OCI-M2 (cell line): ENCODE results near the gene FAM237A.

Experiments used
- DNase-seq: peaks from one replicate; lab custom pipeline; 2025; ENCODE audit not compliant: unreplicated experiment; lab: John Stamatoyannopoulos, UW

FAM237A gene

GRCh38 chr2:206688453-206688852 lies 46.2 kb downstream of the FAM237A start:
- no peak for DNase-seq

GRCh38 chr2:206688990-206689389 lies 46.7 kb downstream of the FAM237A start:
- no peak for DNase-seq

- no peak for DNase-seq
Observed at GRCh38 chr2:206692971-206693370, 50.7 kb downstream of the FAM237A start.

GRCh38 chr2:206693399-206694137 lies 51.3 kb downstream of the FAM237A start:
- DNase-seq, result peak; percentile 25

GRCh38 chr2:206696910-206697309 lies 54.6 kb downstream of the FAM237A start:
- no peak for DNase-seq

GRCh38 chr2:206698811-206699210 lies 56.5 kb downstream of the FAM237A start:
- DNase-seq, result no peak
